ENCODE measurements around the gene KCNE4. TPM values are rescaled to one million over a fixed set of nuclear protein-coding genes. Genes with fewer than 3 reads are reported as not detected.

Gene KCNE4
- polyA plus RNA-seq, 6 donors from 2014 or later = not detected

GRCh38 chr2:223104336-223105132 is 52.5 kb downstream of the KCNE4 start:
- Mint-ChIP-seq H3K27ac (peak overlapping the region in 2 of 6 donors; percentile 28 to 79), H3K36me3 (no peaks in the 10 kb centered on the region), H3K9me3 (no peaks in the 10 kb centered on the region), H3K4me3 (no peak overlapping the region), H3K27me3 (peaks cover 5 to 8% (median 5%) of the 10 kb centered on the region in 3 donors), H3K4me1 (no peaks in the 10 kb centered on the region)
- ATAC-seq (ENCODE audit: low read depth in 2 of 2) (no peak), DNase-seq (no peak)

Other genes starting within 250 kb of the KCNE4 start
- 10 to 100 TPM; 20.1 to 36.4 (median 29.2) TPM for gene ACSL3, start 191.2 kb upstream of the KCNE4 start, polyA plus RNA-seq (ENCODE audit: low read depth in 6 of 6)